NB4 (cell line): ENCODE results near the gene CFAP210.

Experiments
- CTCF ChIP-seq: IDR thresholded peaks from one replicate; pipeline ENCODE4 v1.5.1; 2012; ENCODE audit warnings: low read depth, low read length
- MAX ChIP-seq: IDR thresholded peaks from 2 replicates; pipeline ENCODE4 v1.6.1; 2011; ENCODE audit warnings: low read depth, low read length
- POLR2A ChIP-seq: IDR thresholded peaks from 2 replicates; pipeline ENCODE4 v1.6.1; 2011; ENCODE audit warnings: mild to moderate bottlenecking; ENCODE audit not compliant: insufficient read length; ENCODE audit errors: extremely low read depth

GRCh38 chr2:169647496-169647895 is 46.7 kb downstream of the CFAP210 start:
- TF ChIP-seq MAX: no peak
- no peak for TF ChIP-seq CTCF
- TF ChIP-seq POLR2A: no peak
